ENCODE measurements around the gene DTNB.
"Not testable (repeated sequence)": the region's sequence is repeated elsewhere in the genome, so short reads cannot be mapped to it uniquely, and the experiment has no call there.

Gene DTNB

DNA sequence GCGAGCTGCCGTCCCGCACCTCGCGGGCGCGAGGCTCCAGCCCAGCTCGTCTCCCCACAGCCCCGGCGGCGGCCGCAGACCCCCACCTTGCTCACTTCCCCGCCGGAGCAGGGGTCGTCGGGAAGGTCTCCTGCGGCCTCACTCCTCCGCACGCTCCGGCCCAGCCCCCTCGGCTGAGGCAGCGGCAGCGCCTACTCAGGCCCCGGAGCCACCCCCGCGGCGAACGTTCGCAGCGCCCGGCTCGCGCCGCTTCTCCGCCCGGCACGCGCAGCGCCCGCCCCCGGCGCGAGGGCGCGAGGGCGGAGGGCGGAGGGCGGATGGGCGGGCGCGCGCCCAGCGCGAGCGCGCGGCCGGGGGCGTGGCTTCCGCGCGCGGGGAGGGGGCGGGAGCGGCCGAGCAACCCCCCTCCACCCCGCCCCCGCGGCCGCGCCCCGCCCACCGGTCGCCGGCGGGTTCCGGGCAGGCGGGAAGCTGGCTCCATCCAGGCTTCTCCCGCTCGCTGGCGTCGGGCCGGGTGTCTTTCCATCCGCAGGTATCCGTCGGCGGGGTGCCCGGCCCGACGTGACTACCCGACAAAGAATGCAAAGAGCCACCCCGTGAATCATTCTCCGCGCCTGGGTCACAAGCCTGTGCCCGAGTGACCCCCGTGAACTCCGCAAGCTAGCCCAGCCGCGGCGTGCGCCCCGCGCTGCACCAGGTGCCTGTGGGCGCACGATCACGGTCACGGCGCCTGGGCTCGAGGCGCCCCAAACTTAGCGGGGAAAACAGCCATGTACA lies at the start of gene DTNB:
DTNB (minus strand) TSS at position 278 of the 777 bp plus-strand sequence. CDS start 20,917 bp downstream, outside the sequence.
- peak; percentile 88 for DNase-seq

DNA sequence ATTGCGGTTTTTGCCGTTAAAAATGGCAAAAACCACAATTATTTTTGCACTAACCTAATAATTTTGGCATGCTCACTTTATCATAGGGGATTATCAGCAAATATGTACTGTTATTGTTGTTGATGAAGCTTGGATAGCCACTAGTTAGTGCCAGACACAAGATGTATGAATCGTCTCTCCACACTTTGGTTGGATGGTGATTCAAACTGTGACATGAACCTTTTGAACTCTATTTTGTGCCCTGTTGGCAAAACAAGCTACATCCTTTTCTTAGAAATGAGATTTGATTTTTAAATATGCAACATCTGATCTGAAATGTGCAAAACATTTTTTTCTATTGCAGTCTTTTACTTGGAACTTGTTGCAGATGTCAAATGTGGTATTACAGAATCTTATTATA lies 48.8 kb upstream of the DTNB start:
- DNase-seq, result no peak

DNA sequence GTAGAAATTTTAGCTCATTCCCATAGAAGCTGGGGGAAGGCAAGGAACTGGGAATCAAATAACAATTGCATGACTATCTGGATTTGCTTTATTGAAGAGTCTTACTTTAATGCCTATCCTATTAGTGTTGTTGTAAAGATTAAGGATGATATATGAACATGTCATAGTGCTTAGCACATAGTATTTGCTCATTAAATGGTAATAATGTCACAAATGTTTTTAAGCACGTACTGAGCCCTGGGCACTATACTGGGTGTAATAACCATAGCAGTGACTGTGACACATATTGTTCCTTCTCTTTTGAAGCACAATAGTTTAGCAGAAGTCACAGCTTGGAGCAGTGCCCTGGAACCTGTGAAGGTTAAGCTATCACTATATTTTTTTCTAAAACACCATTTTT lies 47.2 kb upstream of the DTNB start:
- no peak for DNase-seq

DNA sequence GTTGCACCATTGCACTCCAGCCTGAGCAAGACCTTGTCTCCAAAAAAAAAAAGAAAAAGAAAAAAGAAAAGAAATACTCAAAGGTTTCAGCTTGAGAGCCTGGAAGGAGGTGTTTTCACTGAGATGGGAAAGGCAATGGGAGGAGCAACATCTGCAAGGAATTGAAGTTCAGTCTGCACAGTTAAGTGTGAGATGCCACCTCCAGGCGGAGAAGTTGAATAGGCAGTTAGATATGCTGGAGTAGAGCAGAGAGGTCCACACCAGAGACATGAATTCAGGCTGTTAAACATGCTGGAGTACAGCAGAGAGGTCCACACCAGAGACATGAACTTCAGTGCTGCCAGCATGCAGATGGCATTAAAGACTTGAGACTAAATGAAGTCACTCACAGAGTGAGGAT lies 41.4 kb upstream of the DTNB start:
- no peak for DNase-seq

DNA sequence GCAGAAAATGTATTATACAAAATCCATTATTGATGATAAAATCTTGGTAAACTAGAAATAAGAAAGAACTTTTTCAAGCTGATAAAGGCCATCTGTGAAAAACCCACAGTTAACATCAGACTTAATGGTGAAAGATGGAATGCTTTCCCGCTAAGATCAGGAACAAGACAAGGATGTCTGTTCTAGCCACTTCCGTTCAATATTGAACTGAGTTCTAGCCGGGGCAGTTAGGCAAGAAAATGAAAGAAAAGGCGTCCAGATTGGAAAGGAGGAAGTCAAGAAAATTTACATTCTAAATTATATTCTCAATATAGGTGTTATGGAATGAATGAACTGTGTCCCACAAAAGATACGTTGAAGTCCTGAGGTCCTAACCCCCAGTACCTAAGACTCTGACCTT lies 39.1 kb upstream of the DTNB start:
- DNase-seq, result no peak

DNA sequence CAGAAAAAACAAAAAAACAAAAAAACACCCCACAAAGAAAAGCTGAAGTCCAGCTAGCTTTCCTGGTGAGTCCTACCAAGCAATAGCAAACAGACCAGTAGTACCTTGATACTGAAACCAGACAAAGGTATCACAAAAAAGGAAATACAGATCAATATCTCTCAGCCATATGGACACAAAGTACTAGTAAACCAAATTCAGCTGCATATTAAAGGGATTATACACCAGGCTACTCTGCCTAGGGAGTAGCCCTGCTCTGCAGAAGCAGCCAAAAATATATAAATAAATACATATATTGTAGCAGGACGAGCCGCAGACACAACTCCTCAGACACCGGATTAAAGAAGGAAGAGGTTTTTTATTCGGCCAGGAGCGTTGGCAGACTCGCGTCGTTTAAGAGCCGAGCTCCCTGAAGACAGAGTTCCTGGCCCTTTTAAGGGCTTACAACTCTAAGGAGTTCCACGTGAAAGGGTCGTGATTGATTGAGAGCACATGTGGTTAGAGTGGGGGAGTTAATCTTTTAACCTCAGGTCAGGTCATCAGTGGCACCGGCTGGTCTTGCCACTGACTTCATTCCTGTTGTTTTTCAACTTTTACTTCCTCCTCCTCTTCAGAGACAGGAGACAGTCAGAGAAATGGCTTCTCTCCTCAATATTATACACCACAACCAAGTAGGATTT lies 38.4 kb upstream of the DTNB start:
- no peak for DNase-seq

DNA sequence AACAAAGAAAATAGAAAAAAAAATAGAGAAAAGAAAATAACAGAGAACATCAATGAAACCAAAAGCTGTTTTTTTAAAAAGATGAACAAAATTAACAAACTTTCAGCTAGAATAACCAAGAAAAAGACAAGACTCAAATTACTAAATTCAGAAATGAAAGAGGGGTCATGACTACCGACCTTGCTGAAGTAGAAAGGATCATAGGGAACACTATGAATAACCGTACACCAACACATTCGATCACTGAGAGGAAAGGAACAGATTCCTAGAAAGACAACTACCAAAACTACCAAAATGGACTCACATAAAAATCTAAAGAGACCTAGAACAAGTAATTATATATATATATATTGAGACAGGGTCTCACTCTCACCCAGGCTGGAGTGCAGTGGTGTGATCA lies 37.4 kb upstream of the DTNB start:
- DNase-seq, result no peak

DNA sequence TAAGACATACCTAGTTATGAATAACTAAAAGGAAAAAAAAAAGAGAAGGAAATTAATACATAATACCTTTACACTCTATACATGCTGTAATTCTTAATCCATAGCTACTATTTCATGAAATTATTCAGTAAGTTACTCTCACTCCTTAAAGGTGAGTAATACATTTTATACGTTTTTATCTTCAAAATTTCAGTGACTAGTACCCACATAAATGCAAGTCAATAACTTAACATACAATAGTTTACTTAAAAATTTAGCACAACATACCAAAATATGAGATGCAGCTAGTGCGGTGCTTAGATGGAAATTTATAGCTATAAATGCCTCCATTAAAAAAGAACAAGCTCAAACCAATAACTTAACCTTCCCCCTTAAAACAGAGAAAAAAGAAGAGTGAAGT lies 36.0 kb upstream of the DTNB start:
- no peak for DNase-seq

DNA sequence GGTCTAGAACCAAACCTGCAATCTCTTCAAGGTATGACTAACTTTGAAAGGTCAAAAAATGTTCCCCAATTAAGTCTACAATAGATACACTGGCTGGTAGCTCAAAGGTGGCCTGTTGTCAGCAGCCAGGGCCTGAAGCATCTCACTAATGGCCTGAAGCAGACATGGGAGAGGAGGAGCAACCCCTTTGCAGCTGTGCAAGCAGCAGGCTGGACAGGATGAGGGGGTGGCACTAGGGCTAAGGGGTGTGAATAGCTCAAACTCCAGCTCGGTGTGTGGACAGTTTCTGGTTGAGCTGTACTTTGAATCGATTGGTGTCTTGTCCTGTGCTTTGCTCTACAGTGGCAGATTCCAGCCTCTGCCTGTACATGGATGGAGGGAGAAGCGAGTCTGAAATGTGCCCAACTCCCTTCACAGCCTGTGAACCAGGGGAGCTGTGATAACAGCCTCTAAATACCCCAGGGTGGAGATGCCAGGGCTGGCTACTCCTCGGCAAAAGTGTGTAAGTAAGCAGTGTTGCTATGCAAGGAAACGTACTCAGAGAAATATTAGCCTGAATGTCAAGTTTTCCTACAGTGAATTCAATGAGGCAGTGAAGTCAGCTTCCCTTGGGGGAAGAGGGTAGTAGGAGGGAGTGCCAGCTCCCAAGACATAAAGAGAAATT lies 34.7 kb upstream of the DTNB start:
- DNase-seq, result no peak

DNA sequence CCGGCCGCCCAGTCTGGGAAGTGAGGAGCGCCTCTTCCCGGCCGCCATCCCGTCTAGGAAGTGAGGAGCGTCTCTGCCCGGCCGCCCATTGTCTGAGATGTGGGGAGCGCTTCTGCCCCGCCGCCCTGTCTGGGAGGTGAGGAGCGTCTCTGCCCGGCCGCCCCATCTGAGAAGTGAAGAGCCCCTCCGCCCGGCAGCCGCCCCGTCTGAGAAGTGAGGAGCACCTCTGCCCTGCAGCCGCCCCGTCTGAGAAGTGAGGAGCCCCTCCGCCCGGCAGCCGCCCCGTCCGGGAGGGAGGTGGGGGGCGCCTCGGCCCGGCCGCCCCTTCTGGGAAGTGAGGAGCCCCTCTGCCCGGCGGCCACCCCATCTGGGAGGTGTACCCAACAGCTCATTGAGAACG lies 32.2 kb upstream of the DTNB start:
- DNase-seq, result not testable (repeated sequence)

DNA sequence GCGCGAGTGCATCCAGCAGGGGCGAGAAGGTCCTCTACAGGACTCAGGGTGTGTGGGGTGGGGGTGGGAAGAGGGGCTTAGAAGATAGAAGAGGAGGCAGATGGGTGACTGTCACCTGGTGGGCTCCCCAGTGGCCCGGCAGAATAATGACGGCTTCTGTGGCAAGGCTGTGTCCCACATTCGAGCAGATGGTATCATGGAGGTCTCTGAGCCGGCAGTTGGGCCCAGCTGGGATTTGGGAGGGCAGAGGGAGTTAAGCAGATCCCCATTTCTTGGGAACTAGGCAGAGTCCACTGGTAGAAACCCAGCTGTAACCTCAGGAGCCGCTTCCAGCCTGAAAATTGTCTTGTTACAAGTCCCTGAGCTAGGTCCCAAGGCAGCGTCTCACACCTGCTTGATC lies 28.4 kb upstream of the DTNB start:
- no peak for DNase-seq

DNA sequence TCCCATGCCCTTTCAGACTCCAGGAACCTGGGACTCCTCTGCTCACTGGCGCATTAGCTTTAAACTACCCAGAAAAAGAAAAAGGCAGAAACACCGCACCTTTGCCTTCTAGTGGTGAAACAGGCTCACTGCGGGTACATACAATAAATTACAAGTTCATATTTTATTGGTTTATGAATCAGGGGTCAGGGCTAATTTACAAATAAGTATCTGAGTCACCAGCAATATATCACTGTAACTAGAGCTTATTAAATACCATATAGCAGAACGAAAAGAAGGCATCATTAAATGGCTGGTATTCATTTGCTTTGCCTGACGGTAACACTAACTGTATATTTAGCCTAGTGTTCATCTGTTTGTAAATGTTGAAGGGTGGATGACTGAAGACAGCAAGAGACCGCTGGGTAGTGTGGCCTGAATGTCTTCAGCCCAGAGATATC lies 26.9 kb upstream of the DTNB start:
- DNase-seq, result peak; percentile 34

DNA sequence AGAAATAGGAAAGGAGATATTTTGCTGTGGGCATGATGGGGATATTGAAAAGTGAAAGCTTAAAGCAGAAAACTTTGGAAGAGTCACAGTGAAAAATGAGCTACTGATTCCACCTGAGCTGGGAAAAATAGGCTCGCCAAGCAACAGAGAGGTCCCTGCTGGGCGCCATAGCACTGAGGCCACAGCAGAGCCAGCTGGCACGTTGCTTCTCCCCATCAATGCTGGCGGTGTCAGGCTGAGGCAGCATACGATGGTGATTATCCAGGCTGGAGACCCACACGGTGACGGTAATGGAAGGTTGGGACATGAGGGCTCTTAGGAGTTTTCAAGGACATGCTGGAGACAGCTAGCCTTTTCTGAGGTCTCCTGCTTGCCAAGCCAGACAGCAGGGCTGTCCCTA lies 25.8 kb upstream of the DTNB start:
- no peak for DNase-seq

DNA sequence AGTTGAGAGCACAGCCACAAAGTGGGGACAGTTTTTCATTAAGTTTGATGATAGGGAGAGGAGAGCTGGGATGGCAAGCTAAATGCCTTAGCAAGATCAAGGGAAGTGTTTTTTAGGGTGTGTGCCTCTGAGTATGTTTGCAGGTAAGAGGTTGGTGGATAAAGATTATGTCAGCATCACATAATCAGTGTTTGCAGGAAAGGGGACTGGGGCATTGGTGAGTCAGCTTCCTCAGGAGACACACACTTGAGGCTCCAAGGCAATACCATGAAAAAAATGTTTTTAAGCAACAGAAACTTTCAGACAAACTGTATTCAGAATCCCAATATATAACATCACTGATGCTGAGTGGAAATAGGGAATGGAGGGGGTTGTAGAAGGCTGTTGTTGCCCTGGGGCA lies 25.4 kb upstream of the DTNB start:
- peak; percentile 5 for DNase-seq

DNA sequence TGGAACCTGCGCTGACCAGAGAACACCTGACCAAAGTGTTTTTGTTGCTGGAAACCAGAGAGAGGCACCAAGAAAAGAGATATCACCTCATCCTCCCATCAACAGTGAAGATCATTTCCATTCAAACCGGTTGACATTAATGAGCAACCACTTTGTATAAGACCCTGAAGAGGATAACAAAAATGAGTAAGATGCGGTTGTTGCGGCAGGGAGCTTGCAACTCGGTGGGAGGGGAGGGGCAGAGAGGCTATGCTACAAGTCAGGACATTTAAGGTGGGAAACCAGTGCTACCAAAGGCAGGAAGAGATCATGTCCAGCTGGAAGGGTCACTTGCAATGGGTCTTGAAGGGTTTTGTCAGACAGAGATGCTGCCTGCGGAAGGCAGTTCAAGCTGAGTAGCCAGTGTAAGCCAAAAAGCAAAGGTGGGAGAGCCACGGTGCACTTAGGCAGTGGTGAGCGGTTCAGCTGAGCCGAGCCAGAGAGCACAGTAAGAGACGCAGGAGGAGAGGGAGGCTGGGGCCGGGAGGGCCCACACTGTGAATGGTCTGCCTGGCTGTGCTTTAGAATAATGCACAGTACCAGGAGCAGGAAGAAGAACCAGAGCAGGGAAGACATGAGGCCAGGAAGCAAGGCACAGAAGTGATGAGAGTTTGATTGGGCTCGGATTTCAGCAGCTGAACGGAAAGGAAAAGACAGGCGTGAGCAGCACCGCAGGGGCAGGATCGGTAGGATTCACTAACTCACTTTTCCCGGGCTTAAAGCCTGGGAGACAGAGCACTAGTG lies 24.4 kb upstream of the DTNB start:
- no peak for DNase-seq

DNA sequence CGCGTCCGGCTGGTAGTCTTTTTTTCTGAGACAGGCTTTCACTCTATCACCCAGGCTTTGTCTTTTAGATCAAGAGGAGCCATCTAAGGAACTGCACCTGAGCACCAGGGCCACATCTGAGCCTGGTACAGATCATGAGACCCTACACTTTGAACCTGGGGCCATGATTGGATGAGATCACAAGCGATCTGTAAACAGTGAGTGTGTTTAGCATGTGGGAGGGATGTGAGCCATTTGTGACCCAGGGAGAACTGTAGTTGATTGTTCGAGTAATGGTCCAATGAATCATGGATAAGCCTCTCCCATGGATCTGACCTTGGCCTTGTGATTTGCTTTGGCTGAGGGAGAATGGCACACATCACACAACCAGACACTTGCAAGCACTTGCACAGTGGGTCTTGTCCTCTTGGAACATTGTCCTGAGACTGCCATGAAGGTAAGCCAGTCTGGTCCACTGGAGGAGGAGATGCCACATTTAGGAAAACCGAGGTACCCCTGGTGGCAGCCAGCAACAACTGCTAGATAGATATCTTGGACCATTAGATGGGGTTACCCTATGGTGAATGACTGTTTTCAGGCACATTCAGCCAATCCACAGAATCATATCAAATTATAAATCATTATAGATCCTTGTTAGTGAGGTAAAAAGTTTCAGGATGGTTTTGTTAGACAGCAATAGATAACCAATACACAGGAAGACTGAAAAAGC lies 19.5 kb upstream of the DTNB start:
- no peak for DNase-seq

DNA sequence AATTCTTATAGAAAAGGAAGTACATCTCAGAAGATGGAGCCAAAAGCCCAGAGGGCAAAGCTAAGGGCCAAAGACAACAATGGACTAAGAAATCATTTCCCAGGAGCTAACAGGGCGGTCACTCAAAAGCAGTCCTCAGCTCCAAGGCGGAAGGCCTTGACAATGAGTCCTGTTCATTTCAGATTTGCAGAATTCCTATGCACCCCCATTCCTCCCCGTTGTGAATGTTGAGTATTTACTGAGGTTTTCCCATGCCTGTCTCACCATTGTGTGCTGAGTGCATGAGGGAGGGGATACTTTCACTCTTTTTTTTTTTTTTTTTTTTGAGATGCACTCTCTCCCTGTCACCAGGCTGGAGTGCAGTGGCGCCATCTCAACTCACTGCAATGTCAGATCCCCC lies 18.8 kb upstream of the DTNB start:
- no peak for DNase-seq

DNA sequence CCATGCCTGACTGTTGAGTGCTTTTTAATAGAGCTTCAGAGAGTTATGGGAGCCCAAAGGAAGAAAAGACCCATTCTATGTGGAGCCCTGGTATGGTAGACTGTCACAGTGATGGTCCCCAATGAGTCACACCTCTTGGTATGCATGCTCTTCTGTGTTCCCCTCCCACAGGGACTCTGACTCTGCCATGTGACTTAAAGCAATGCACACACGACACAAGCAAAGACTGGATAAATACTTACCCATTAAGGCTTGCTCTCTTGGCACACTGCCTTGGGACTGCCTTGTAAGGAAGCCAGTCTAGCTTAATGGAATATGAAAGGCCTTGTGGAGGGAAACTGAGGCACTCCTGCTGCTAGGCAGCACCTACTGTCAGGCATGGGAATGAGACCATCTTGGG lies 16.7 kb upstream of the DTNB start:
- DNase-seq, result no peak

DNA sequence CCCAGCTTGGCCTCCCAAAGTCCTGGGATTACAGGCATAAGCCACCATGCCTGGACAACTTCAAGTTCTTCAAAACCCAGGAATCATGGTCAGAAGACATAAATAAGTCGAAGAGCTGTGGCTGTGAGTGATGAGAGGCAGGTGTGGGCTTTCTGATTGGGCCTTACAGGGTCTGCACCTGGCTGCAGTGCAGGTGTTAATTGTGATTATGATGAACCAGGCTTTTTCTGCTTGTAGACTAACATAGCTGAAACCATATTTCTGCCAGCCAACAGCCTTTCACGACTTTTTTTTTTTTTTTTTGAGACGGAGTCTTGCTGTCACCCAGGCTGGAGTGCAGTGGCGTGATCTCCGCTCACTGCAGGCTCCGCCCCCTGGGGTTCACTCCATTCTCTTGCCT lies 14.9 kb upstream of the DTNB start:
- no peak for DNase-seq

DNA sequence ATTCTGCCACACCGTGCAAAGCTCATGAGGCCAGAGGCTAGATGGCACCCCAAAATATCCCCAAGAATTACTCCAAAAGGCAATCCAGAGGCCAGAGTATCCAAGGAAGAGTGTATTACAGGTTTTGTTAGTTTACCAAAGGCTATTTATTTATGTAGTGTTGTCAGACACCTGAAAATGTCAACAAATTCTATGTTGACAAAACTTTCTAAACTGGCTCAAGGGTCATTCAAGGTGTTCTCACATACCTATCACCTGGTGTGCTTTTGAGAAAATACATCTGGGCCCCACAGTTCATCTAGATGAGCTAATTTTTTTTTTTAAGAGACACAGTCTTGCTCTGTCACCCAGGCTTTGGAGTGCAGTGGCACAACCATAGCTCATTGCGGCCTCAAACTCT lies 12.4 kb upstream of the DTNB start:
- no peak for DNase-seq

DNA sequence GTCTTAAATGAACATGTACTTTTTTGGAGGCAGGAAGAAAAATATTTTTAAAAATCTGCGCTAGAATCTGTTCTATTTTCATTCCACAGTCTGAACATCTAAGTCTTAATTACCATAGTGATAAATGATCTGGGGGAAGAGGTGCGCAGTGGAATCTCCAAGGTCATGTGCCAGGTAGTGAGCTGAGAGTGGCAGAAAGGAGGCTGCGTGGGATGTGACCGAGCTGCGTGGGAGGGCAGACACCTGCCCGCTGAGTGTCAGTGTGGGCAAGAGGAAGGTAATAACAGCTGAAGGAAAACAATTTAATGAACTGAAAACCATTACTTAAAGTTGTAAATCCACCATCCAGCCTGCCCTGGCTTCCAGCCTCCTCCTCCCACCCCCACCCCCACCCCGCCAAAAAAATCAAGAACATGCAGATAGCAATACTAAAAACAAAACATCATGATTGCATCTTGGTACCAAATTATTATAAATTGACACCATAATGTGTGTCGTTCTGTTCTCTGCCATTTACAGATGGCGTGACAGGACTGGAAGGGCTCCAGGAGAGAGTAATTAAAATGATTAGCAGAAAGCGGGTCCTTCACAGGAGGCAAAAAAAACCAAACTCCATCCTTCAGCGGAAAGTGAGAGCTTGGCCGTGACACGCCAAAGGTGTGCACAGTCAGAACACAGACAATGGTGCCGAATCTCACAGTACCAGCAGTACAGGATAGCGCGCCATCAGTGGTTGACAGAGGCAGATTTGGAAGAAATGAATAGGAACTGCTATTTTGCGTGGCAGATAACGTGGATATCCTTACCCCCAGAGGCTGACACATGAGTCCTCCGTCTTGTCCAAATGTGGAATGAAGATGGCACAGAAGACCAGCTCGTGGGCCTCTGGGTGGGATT lies 11.4 kb upstream of the DTNB start:
- DNase-seq, result no peak

DNA sequence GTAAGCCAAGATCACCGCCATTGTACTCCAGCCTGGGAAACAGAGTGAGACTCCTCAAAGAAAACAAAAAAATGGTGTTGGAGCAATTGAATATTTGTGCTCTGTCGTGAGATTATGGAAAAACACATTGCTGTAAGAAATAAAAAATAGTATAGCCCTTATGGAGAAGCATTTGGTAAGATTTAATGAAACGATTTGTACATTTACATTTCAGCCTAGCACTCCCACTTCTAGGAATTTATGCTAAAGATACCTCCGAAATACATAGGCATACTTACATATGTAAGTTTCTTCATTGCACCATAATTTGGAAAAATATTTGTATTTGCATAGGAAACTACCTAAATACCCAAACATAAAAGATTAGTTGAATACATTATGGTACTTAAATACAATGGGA lies 8.7 kb upstream of the DTNB start:
- no peak for DNase-seq
